Immature natural killer cell (primary cell): ENCODE results near the gene LAMC2. TPM values are rescaled to one million over a fixed set of nuclear protein-coding genes. Genes with fewer than 3 reads are reported as not detected.

Experiments
- DNase-seq, 3 donors: peaks; one replicate each; pipeline ENCODE4 v3.0.0; 2022; ENCODE audit warnings: mixed read lengths in 1 of 3
- H3K27ac Mint-ChIP-seq, 6 donors: one replicate each; pipeline ENCODE4 v1.8.0; 2020; ENCODE audit warnings: mixed read lengths in 6 of 6, mild to moderate bottlenecking in 5 of 6, inconsistent platforms in 4 of 6, moderate library complexity in 3 of 6
- H3K27me3 Mint-ChIP-seq, 3 donors: one replicate each; pipeline ENCODE4 v1.8.0; 2020 to 2021; ENCODE audit warnings: low read depth in 3 of 3, mild to moderate bottlenecking in 3 of 3, mixed read lengths in 3 of 3, moderate library complexity in 3 of 3, inconsistent platforms in 1 of 3
- H3K36me3 Mint-ChIP-seq, 3 donors: one replicate each; pipeline ENCODE4 v1.8.0; 2020; ENCODE audit warnings: mixed read lengths in 3 of 3, inconsistent platforms in 2 of 3, mild to moderate bottlenecking in 2 of 3
- H3K4me1 Mint-ChIP-seq, 2 donors: one replicate each; pipeline ENCODE4 v1.8.0; 2020; ENCODE audit warnings: inconsistent platforms in 2 of 2, mild to moderate bottlenecking in 2 of 2, mixed read lengths in 2 of 2, moderate library complexity in 1 of 2
- H3K4me3 Mint-ChIP-seq, 5 donors: one replicate each; pipeline ENCODE4 v1.8.0; 2020; ENCODE audit warnings: mild to moderate bottlenecking in 5 of 5, mixed read lengths in 5 of 5, inconsistent platforms in 3 of 5, moderate library complexity in 3 of 5
- H3K9me3 Mint-ChIP-seq, 6 donors: one replicate each; pipeline ENCODE4 v1.8.0; 2020; ENCODE audit warnings: mild to moderate bottlenecking in 6 of 6, mixed read lengths in 6 of 6, inconsistent platforms in 4 of 6, moderate library complexity in 3 of 6
- polyA plus RNA-seq, 3 donors: library from polyadenylated mRNA; unstranded; fragments of 300-500 nt; fragmentation: Illumina TruSeq; gene quantifications; one replicate each; pipeline ENCODE4 v1.2.3, GENCODE V29; 2021

The LAMC2 gene
- polyA plus RNA-seq, 3 donors from 2014 or later, result not detected

DNA sequence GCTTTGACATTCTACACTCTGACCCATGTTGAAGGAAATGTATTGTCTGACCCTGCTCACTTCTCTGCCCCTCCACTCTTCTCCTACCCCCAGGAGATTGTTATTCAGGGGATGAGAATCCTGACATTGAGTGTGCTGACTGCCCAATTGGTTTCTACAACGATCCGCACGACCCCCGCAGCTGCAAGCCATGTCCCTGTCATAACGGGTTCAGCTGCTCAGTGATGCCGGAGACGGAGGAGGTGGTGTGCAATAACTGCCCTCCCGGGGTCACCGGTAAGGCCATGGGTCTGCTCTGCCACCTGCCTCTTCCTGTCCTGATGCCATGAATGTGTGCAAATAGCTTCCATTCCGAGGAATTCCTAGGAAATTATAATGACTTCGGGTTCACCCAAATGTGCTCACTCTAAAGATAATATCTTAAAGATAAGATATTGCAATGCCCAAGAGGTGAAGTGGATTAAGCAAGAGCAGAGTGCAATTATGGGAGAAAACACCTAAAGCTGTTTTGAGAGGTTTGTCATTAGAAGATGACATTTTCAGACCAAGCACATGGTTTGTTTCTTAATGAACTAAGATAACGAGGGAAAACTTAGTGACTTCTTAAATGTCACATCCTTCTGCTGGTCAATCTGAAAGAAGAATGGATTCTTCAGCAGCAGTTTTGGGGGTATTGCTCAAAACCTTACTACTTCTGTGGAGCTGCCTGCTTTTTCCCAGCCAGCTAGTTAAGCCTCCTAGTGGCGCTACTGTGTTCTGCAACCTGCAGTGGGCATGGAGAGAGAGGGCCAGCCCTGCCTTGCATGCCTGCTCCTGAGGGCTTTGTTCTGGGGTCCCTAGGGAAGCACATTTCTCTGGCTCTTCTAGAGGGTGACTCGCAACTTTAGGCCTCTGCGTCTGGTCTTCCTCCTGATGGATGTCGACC, 41.6 kb downstream of the LAMC2 start:
- Mint-ChIP-seq H3K36me3 (no peaks in the 10 kb centered on the region), H3K4me1 (peaks cover 0 to 3% of the 10 kb centered on the region in 2 donors), H3K9me3 (no peaks in the 10 kb centered on the region), H3K4me3 (no peak overlapping the region), H3K27me3 (peaks cover 0 to 12% (median 2%) of the 10 kb centered on the region in 3 donors), H3K27ac (no peak overlapping the region)
- no peak for DNase-seq

GRCh38 chr1:183228347-183229220, 42.5 kb downstream of the LAMC2 start:
- no peaks in the 10 kb centered on the region for H3K9me3 Mint-ChIP-seq
- no peak for DNase-seq
- no peak overlapping the region for H3K27ac Mint-ChIP-seq
- H3K36me3 Mint-ChIP-seq, result no peaks in the 10 kb centered on the region
- peaks cover 0 to 3% of the 10 kb centered on the region in 2 donors for H3K4me1 Mint-ChIP-seq
- H3K4me3 Mint-ChIP-seq, result no peak overlapping the region
- peaks cover 2 to 12% (median 2%) of the 10 kb centered on the region in 3 donors for H3K27me3 Mint-ChIP-seq

GRCh38 chr1:183230413-183230812, 44.3 kb downstream of the LAMC2 start:
- H3K4me3 Mint-ChIP-seq, result no peak overlapping the region
- H3K9me3 Mint-ChIP-seq, result no peaks in the 10 kb centered on the region
- H3K27ac Mint-ChIP-seq, result no peak overlapping the region
- H3K27me3 Mint-ChIP-seq, result peaks cover 0 to 10% (median 2%) of the 10 kb centered on the region in 3 donors
- no peaks in the 10 kb centered on the region for H3K36me3 Mint-ChIP-seq
- peaks cover 0 to 3% of the 10 kb centered on the region in 2 donors for H3K4me1 Mint-ChIP-seq
- DNase-seq, result no peak

DNA sequence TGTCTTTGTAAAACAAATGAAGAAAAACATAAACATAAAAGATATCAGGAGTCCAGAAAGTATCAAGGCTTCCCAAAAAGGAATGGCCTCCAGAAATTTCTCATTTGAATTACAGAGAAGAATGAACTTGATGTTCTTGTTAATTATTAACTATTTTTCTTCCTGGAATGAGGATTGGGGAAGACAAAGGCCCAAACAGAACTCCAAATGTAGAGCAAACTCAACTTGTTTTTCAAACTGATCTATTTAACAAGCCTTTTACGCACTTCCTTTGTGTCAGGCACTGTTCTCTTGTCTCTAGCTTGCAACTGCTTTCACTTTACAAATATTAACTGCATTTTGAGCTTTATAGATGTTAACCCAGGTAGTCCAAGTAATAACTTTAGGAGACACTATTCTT, 45.5 kb downstream of the LAMC2 start:
- Mint-ChIP-seq H3K4me1 (peaks cover 0 to 3% of the 10 kb centered on the region in 2 donors), H3K36me3 (no peaks in the 10 kb centered on the region), H3K27ac (no peak overlapping the region), H3K27me3 (peaks cover 0 to 10% (median 3%) of the 10 kb centered on the region in 3 donors), H3K4me3 (no peak overlapping the region), H3K9me3 (no peaks in the 10 kb centered on the region)
- no peak for DNase-seq

DNA sequence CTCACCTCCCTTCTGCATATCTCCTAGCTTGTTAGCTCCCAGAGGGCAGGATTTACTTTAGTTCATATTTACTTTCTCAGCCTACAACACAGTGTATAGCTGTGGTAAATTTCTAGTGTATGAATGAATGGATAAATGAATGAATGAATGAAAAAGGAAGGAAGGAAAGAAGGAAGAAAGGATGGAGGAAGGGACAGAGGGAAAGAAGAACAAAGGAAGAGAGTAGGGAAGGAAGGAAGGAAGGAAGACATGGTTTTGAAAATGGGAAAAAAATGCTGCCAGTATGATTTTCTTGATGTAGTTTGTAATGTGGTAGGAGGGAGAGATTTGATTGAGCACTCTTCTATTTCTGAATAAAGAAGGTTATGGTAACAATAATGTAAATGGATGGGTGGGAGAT, 47.0 kb downstream of the LAMC2 start:
- Mint-ChIP-seq H3K4me1 (no peaks in the 10 kb centered on the region), H3K27me3 (peaks cover 0 to 3% (median 2%) of the 10 kb centered on the region in 3 donors), H3K9me3 (no peaks in the 10 kb centered on the region), H3K36me3 (no peaks in the 10 kb centered on the region), H3K4me3 (no peak overlapping the region), H3K27ac (no peak overlapping the region)
- no peak for DNase-seq

GRCh38 chr1:183234660-183235476, 48.8 kb downstream of the LAMC2 start:
- H3K4me1 Mint-ChIP-seq, result no peaks in the 10 kb centered on the region
- no peaks in the 10 kb centered on the region for H3K36me3 Mint-ChIP-seq
- peaks cover 2 to 5% (median 5%) of the 10 kb centered on the region in 3 donors for H3K27me3 Mint-ChIP-seq
- H3K9me3 Mint-ChIP-seq, result no peaks in the 10 kb centered on the region
- DNase-seq, result no peak
- H3K27ac Mint-ChIP-seq, result no peak overlapping the region
- no peak overlapping the region for H3K4me3 Mint-ChIP-seq

DNA sequence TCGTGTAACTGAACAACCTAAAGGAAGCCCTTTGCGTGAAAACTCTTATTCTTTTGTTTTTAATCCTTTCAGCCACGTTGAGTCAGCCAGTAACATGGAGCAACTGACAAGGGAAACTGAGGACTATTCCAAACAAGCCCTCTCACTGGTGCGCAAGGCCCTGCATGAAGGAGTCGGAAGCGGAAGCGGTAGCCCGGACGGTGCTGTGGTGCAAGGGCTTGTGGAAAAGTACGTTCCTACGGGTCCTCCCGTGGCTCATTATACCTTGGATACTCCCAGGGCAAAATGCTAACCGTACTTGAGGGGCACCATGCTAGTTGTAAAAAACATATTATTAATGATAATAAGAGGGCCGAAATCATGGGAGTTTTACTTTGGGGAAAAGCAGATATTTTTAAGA, 49.4 kb downstream of the LAMC2 start:
- Mint-ChIP-seq H3K4me3 (no peak overlapping the region), H3K36me3 (no peaks in the 10 kb centered on the region)

DNA sequence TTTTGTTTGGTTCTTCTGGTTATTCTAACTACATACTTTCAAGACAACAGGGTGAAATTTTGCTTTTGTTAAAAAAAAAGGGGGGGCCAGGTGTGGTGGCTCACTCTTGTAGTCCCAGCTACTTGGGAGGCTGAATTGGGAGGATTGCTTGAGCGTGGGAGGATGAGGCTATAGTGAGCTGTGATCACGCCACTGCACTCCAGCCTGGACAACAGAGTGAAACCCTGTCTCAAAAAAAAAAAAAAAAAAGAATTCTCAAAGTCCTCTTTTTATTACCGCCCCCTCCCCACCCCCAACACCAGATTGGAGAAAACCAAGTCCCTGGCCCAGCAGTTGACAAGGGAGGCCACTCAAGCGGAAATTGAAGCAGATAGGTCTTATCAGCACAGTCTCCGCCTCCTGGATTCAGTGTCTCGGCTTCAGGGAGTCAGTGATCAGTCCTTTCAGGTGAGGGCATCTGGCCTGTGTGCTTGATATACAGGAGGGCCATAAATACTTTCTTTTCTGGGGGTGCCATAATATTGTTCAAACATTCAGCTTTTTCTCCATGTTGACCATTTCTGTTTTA, 50.2 kb downstream of the LAMC2 start:
- Mint-ChIP-seq H3K9me3 (no peaks in the 10 kb centered on the region), H3K36me3 (no peaks in the 10 kb centered on the region), H3K27me3 (peaks cover 2 to 6% (median 5%) of the 10 kb centered on the region in 3 donors), H3K4me1 (no peaks in the 10 kb centered on the region), H3K27ac (no peak overlapping the region), H3K4me3 (no peak overlapping the region)
- DNase-seq, result no peak

More for the DNA sequence above, 49.4 kb downstream of the LAMC2 start:
- Mint-ChIP-seq H3K4me1 (no peaks in the 10 kb centered on the region), H3K27ac (no peak overlapping the region), H3K27me3 (peaks cover 2 to 6% (median 5%) of the 10 kb centered on the region in 3 donors), H3K9me3 (no peaks in the 10 kb centered on the region)
- DNase-seq, result no peak

DNA sequence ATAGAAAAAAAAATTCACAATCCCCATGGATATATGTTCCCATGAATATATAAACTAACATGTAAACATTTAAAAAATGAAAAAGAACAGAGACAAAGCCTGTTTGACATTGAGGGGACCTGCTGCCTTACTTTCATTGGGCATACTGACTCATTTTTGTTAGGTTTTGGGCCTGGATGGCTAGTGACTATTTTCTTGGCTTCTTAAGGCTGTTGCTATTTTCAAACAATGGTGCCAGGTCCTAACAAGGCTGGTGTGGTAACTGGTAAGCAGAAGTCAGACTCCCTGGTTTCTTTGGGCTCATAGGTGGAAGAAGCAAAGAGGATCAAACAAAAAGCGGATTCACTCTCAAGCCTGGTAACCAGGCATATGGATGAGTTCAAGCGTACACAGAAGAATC, 51.0 kb downstream of the LAMC2 start:
- Mint-ChIP-seq H3K4me3 (no peak overlapping the region), H3K27ac (no peak overlapping the region), H3K27me3 (peaks cover 2 to 6% (median 3%) of the 10 kb centered on the region in 3 donors), H3K36me3 (no peaks in the 10 kb centered on the region), H3K4me1 (no peaks in the 10 kb centered on the region), H3K9me3 (no peaks in the 10 kb centered on the region)
- DNase-seq, result no peak

DNA sequence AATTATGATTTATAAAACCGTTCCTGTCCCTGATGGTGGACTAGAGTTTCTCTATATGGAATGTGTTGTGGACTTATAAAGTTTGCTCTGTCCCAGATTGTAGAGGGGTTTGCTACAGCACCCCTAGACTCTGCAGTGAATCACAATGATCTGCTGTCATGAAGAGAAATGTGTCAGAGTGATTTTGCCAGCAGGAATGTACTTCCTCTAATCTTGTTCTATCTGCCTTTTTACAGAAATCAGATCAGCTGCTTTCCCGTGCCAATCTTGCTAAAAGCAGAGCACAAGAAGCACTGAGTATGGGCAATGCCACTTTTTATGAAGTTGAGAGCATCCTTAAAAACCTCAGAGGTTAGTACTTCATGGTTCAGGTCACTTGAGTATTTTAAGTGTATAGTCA, 52.0 kb downstream of the LAMC2 start:
- H3K4me3 Mint-ChIP-seq, result no peak overlapping the region

DNA sequence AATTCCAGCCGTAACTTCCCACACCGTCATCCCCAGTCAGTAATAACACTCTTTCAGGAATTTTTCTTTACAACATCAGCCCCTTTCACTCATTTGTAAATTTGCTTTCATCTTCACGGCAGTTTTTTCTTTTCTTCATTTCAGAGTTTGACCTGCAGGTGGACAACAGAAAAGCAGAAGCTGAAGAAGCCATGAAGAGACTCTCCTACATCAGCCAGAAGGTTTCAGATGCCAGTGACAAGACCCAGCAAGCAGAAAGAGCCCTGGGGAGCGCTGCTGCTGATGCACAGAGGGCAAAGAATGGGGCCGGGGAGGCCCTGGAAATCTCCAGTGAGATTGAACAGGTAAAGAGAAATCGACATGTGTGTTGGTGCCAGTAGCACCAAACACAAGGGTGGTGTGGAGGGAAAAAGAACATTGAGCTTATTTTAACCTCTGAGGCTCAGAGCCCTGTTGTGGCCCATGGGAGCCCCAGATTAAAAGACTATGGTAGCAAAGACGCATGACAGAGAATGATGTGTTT, 53.2 kb downstream of the LAMC2 start:
- no peak overlapping the region for H3K27ac Mint-ChIP-seq

More for the DNA sequence above, 52.0 kb downstream of the LAMC2 start:
- Mint-ChIP-seq H3K4me1 (no peaks in the 10 kb centered on the region), H3K27me3 (peaks cover 2 to 5% (median 3%) of the 10 kb centered on the region in 3 donors), H3K27ac (no peak overlapping the region), H3K36me3 (no peaks in the 10 kb centered on the region), H3K9me3 (no peaks in the 10 kb centered on the region)
- DNase-seq, result no peak

DNA sequence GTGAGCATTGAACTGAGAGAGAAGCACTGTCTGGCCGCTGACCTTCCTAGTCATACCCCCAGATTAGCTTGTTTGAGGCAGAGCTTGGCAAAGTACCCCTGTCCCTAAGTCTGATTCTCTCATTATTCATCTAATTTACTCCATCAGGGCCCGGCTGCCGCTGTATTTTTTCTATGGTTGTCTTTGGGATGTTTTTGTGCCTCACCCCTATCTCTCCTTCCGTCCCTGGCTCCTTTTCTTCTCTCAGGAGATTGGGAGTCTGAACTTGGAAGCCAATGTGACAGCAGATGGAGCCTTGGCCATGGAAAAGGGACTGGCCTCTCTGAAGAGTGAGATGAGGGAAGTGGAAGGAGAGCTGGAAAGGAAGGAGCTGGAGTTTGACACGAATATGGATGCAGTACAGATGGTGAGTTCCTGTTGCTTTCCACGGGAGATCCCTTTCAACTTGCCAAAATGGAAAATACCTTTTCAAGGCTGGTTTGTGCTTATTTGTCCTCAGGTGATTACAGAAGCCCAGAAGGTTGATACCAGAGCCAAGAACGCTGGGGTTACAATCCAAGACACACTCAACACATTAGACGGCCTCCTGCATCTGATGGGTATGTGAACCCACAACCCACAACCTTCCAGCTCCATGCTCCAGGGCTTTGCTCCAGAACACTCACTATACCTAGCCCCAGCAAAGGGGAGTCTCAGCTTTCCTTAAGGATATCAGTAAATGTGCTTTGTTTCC, 53.9 kb downstream of the LAMC2 start:
- Mint-ChIP-seq H3K9me3 (peaks cover 0 to 2% (median 0%) of the 10 kb centered on the region in 6 donors), H3K4me3 (no peak overlapping the region), H3K27ac (no peak overlapping the region), H3K36me3 (no peaks in the 10 kb centered on the region), H3K27me3 (peaks cover 2 to 6% (median 6%) of the 10 kb centered on the region in 3 donors), H3K4me1 (no peaks in the 10 kb centered on the region)
- DNase-seq, result no peak

More for the DNA sequence above, 53.2 kb downstream of the LAMC2 start:
- Mint-ChIP-seq H3K9me3 (peaks cover 0 to 2% (median 0%) of the 10 kb centered on the region in 6 donors), H3K4me1 (no peaks in the 10 kb centered on the region), H3K4me3 (no peak overlapping the region), H3K36me3 (no peaks in the 10 kb centered on the region), H3K27me3 (peaks cover 2 to 6% (median 5%) of the 10 kb centered on the region in 3 donors)
- DNase-seq, result no peak
